GM18520 (cell line): ENCODE data around the gene OR6K3.
"Not testable (repeated sequence)": the region's sequence is repeated elsewhere in the genome, so short reads cannot be mapped to it uniquely, and the experiment has no call there.

ENCODE experiments used
- ATAC-seq: cut with Tn5 transposase; IDR thresholded peaks from one replicate; pipeline ENCODE4 v1.9.1; 2021; ENCODE audit not compliant: unreplicated experiment

Gene OR6K3

DNA sequence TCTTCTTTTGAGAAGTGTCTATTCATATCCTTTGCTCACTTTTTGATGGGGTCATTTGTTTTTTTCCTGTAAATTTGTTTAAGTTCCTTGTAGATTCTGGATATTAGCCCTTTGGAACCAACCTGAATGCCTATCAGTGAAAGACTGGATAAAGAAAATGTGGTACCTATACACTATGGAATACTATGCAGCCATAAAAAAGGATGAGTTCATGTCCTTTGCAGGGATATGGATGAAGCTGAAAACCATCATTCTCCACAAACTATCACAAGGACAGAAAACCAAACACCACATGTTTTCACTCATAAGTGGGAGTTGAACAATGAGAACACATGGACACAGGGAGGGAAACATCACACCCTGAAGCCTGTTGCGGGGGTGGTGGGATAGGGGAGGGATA is 32.2 kb downstream of the OR6K3 start:
- ATAC-seq = not testable (repeated sequence)

GRCh38 chr1:158687037-158687436 is 33.5 kb downstream of the OR6K3 start:
- ATAC-seq = no peak

DNA sequence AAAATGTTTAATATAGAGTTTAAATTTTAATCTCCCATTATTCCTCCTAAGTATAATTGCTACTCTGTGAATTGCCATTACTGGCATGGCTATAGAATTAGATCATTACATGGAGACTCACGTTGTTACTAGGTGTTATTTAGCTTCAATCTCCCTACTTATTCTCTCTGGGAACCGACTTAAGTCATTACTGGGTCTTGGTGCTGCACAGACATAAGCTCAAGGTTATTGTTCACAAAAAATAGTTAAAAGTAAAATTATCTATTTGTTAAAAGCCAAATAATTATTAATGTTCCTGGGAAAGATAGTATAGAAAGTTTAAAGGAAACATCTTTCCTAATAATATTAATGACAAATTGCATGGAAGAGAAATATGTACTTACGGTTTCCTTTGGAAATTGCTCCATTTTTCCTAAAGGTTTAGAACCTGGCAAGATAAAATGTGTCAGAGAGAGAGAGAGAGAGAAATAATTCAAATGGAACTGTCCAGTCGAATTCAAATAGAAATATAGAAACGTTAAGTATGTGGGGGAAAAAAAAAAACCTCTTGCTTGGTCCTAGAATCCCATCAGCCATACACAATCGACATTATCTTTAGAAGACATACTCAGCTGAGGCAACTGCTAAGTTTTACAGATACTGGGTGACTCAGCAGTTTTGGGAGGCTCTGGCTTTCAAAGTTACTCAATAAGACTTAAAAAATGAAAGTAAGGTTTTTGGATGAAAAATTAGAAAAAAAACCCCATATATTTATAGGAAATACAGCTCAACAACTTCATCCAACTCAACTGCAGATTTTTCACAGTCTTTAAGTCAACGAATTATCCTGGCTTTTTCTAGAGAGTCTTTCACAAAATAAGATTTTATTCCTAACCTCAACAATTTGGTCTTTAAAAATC is 34.2 kb downstream of the OR6K3 start, which contains the start of gene SPTA1:
Gene SPTA1, minus strand, starts transcription at position 605 of the 899 bp plus-strand sequence. Its CDS starts 198 bp downstream, at position 407.
- ATAC-seq = no peak

- ATAC-seq = no peak
Measured at GRCh38 chr1:158685085-158685484, 35.4 kb downstream of the OR6K3 start.

GRCh38 chr1:158681606-158682005 is 38.9 kb downstream of the OR6K3 start:
- no peak for ATAC-seq

- no peak for ATAC-seq
Measured at GRCh38 chr1:158679289-158679688, 41.2 kb downstream of the OR6K3 start.

GRCh38 chr1:158675563-158676323 is 44.8 kb downstream of the OR6K3 start:
- no peak for ATAC-seq

GRCh38 chr1:158674302-158674701 is 46.2 kb downstream of the OR6K3 start:
- ATAC-seq = no peak
